Measurements from ENCODE around the gene ZNF213. TPM values are rescaled to one million over a fixed set of nuclear protein-coding genes. Genes with fewer than 3 reads are reported as not detected.

ZNF213 gene
- total and polyA plus RNA-seq, 8 donors: 5.0 to 8.8 (median 6.7) TPM

- H3K4me3 ChIP-seq: no peak overlapping the region
- 65 to 69% methylated on average over 7 of the region's 7 CpGs for WGBS, 2 donors
- H3K27me3 ChIP-seq: no peaks in the 10 kb centered on the region
- H3K9me3 ChIP-seq: no peaks in the 10 kb centered on the region
- FAIRE-seq (no peak), ATAC-seq (no peak), DNase-seq (peak in 1 of 6 donors; percentile 28)
- H3K4me1 ChIP-seq: peaks cover 0 to 6% (median 0%) of the 10 kb centered on the region in 3 donors
- no peak overlapping the region for H3K27ac ChIP-seq
- TF ChIP-seq, protein P1, sequence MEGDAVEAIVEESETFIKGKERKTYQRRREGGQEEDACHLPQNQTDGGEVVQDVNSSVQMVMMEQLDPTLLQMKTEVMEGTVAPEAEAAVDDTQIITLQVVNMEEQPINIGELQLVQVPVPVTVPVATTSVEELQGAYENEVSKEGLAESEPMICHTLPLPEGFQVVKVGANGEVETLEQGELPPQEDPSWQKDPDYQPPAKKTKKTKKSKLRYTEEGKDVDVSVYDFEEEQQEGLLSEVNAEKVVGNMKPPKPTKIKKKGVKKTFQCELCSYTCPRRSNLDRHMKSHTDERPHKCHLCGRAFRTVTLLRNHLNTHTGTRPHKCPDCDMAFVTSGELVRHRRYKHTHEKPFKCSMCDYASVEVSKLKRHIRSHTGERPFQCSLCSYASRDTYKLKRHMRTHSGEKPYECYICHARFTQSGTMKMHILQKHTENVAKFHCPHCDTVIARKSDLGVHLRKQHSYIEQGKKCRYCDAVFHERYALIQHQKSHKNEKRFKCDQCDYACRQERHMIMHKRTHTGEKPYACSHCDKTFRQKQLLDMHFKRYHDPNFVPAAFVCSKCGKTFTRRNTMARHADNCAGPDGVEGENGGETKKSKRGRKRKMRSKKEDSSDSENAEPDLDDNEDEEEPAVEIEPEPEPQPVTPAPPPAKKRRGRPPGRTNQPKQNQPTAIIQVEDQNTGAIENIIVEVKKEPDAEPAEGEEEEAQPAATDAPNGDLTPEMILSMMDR (IDR thresholded peaks at IDR 0.05): no peak
- intact Hi-C loops (cut with DNase I): no loop called here
- peaks cover 0 to 11% (median 6%) of the 10 kb centered on the region in 3 donors for H3K36me3 ChIP-seq
Observed at GRCh38 chr16:3121851-3122467, 12.9 kb upstream of the ZNF213 start.

GRCh38 chr16:3122926-3123570 is 11.8 kb upstream of the ZNF213 start:
- no peak overlapping the region for H3K27ac ChIP-seq
- FAIRE-seq (no peak), ATAC-seq (no peak), DNase-seq (peak in 1 of 6 donors; percentile 37)
- TF ChIP-seq, protein P1 (IDR thresholded peaks at IDR 0.05): no peak
- H3K4me3 ChIP-seq: no peak overlapping the region
- H3K27me3 ChIP-seq: no peaks in the 10 kb centered on the region
- WGBS, 2 donors: 48 to 52% methylated on average over 8 of the region's 8 CpGs
- H3K4me1 ChIP-seq: peaks cover 0 to 6% (median 0%) of the 10 kb centered on the region in 3 donors
- no peaks in the 10 kb centered on the region for H3K9me3 ChIP-seq
- H3K36me3 ChIP-seq: peaks cover 0 to 11% (median 6%) of the 10 kb centered on the region in 3 donors
- intact Hi-C loops (cut with DNase I): no loop called here

DNA sequence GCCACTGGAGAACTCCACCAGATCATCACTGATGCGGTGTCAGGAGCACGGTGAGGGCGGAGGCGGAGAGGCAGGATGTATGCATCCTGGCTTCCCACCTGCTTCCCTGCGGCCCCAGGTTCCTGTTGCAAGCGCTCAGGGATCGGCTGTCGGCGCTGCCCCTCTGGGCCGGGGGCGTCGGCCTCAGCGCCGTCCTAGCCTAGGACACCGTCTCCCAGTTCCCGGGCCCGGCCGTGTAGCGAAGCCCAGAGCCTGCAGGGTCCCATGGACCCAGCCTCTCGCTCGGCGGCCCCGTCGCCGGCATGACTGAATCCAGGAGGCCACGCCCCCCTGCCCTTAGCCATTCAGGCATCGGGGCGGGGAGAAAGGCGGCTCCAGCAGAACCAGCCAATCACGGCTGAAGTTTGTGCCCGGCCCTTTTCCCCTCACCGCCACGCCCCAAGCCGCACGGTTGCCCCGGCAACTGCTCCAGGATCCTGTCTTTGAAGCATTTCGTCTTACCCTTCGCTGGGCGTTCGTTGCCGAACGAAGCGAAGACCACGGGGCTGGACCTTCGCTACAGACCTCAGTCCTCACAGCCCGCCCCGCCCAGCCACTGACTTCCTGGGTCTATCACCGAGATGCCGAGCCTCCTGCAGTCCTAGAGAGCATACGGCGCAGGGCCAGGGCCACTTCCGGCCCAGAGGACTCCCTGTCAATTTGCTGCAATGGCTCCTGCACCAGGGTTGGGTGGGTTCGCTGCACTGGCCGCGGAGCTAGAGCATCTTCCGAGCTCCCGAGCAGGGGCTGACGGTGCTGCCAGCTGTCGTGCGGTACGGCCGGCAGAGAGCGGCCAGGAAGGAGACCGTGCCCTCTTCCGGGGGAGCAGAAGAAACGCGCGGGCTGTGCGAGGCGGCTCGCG is 10.6 kb upstream of the ZNF213 start:
- peaks cover 0 to 9% (median 6%) of the 10 kb centered on the region in 3 donors for H3K36me3 ChIP-seq
- peaks cover 3 to 16% (median 10%) of the 10 kb centered on the region in 3 donors for H3K4me1 ChIP-seq
- intact Hi-C loops (cut with DNase I): no loop called here
- DNase-seq (peak; percentile 93 to 98 (median 96)), ATAC-seq (peak; percentile 95 to 99 (median 96)), FAIRE-seq (peak; percentile 23)
- no peaks in the 10 kb centered on the region for H3K9me3 ChIP-seq
- 0% methylated on average over 69 to 72 of the region's 72 CpGs for WGBS, 2 donors
- H3K4me3 ChIP-seq: peak overlapping the region; percentile 60 to 90 (median 62)
- no peaks in the 10 kb centered on the region for H3K27me3 ChIP-seq
- TF ChIP-seq, protein P1 (IDR thresholded peaks at IDR 0.05): no peak
- H3K27ac ChIP-seq: peak overlapping the region; percentile 62 to 79 (median 75)

DNA sequence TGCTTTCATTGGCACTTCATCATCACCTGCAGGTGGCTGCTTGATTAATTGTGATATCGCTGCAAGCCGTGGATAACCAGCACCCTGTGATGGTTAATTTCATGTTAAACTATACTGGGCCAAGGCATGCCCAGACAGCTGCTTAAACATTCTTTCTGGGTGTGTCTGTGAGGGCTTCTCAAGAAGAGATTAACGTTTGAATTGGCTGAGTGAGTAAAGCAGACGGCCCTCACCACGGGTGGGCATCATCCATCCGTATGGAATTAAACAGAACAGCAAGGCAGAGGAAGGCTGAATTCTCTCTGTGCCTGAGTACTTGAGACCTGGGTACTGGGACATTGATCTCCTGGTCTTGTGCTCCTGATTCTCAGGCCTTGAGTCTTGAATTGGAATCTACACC is 7.1 kb upstream of the ZNF213 start:
- Histone ChIP-seq H3K4me3 (no peak overlapping the region), H3K9me3 (no peaks in the 10 kb centered on the region), H3K27me3 (no peaks in the 10 kb centered on the region), H3K4me1 (peaks cover 3 to 18% (median 11%) of the 10 kb centered on the region in 3 donors), H3K36me3 (no peaks in the 10 kb centered on the region), H3K27ac (no peak overlapping the region)
- FAIRE-seq: no peak
- no peak for DNase-seq
- intact Hi-C loops (cut with DNase I): no loop called here
- 54 to 60% methylated on average over 6 of the region's 6 CpGs for WGBS, 2 donors
- no peak for ATAC-seq
- TF ChIP-seq, protein P1 (IDR thresholded peaks at IDR 0.05): no peak

Measured in pancreas (tissue), 10 donors.